H9 (cell line): ENCODE measurements around the gene VSTM4. TPM values are rescaled to one million over a fixed set of nuclear protein-coding genes. Genes with fewer than 3 reads are reported as not detected.

Experiments used
- DNase-seq: peaks from one replicate; pipeline ENCODE4 v3.0.0-alpha.2; 2017
- H2AFZ ChIP-seq: one replicate; pipeline ENCODE4 v1.6.1; 2013; ENCODE audit warnings: mild to moderate bottlenecking, low read length, control low read depth, moderate library complexity
- H2AK5ac ChIP-seq: 2 replicates; pipeline ENCODE4 v1.6.1; 2013; ENCODE audit warnings: low read length, control low read depth, mixed read lengths; ENCODE audit not compliant: insufficient read length
- H2BK120ac ChIP-seq: one replicate; pipeline ENCODE4 v1.6.1; 2013; ENCODE audit warnings: low read depth, mild to moderate bottlenecking, low read length, control low read depth, inconsistent platforms; ENCODE audit not compliant: poor library complexity, severe bottlenecking
- H2BK12ac ChIP-seq: 2 replicates; pipeline ENCODE4 v1.6.1; 2013; ENCODE audit warnings: low read length, control low read depth, mixed read lengths, low read depth; ENCODE audit not compliant: insufficient read length
- H2BK15ac ChIP-seq: 2 replicates; pipeline ENCODE4 v1.6.1; 2013; ENCODE audit warnings: low read depth, low read length, control low read depth
- H2BK20ac ChIP-seq: one replicate; pipeline ENCODE4 v1.6.1; 2013; ENCODE audit warnings: low read depth, mild to moderate bottlenecking, low read length, control low read depth, inconsistent platforms; ENCODE audit not compliant: poor library complexity, severe bottlenecking
- H2BK5ac ChIP-seq: 2 replicates; pipeline ENCODE4 v1.6.1; 2013; ENCODE audit warnings: low read length, control low read depth, mixed read lengths; ENCODE audit not compliant: insufficient read length
- H3K14ac ChIP-seq: 2 replicates; pipeline ENCODE4 v1.6.1; 2013; ENCODE audit warnings: low read length, control low read depth; ENCODE audit not compliant: insufficient read depth
- H3K18ac ChIP-seq: 2 replicates; pipeline ENCODE4 v1.6.1; 2013; ENCODE audit warnings: low read depth, mild to moderate bottlenecking, mixed read lengths, low read length, control low read depth; ENCODE audit not compliant: insufficient read length
- H3K23ac ChIP-seq: 2 replicates; pipeline ENCODE4 v1.6.1; 2013; ENCODE audit warnings: low read length, control low read depth, mixed read lengths, low read depth; ENCODE audit not compliant: insufficient read length
- H3K23me2 ChIP-seq: 2 replicates; pipeline ENCODE4 v1.6.1; 2013; ENCODE audit warnings: low read depth, mild to moderate bottlenecking, mixed read lengths, low read length, control low read depth; ENCODE audit not compliant: insufficient read length, poor library complexity, severe bottlenecking
- H3K27ac ChIP-seq: 2 replicates; pipeline ENCODE4 v1.5.1; 2013; ENCODE audit warnings: low read length, control low read depth, mixed read lengths, low read depth; ENCODE audit not compliant: insufficient read length
- H3K27me3 ChIP-seq: 2 replicates; pipeline ENCODE4 v1.6.1; 2013; ENCODE audit warnings: low read length, control low read depth, inconsistent platforms; ENCODE audit not compliant: insufficient read depth
- H3K4ac ChIP-seq: 2 replicates; pipeline ENCODE4 v1.6.1; 2013; ENCODE audit warnings: low read depth, mild to moderate bottlenecking, control low read depth, inconsistent platforms, low read length, moderate library complexity
- H3K4me1 ChIP-seq: 2 replicates; pipeline ENCODE4 v1.6.1; 2013; ENCODE audit warnings: low read length, control low read depth, inconsistent platforms; ENCODE audit not compliant: insufficient read depth
- H3K4me2 ChIP-seq: 2 replicates; pipeline ENCODE4 v1.6.1; 2013; ENCODE audit warnings: low read length, control low read depth, mixed read lengths; ENCODE audit not compliant: insufficient read length, insufficient read depth
- H3K56ac ChIP-seq: 2 replicates; pipeline ENCODE4 v1.6.1; 2013; ENCODE audit warnings: low read depth, mild to moderate bottlenecking, mixed read lengths, low read length, control low read depth; ENCODE audit not compliant: insufficient read length
- H3K79me1 ChIP-seq: 2 replicates; pipeline ENCODE4 v1.6.1; 2013; ENCODE audit warnings: low read depth, mild to moderate bottlenecking, moderate library complexity, low read length, control low read depth, inconsistent platforms; ENCODE audit not compliant: insufficient read depth, poor library complexity, severe bottlenecking
- H3K79me2 ChIP-seq: 2 replicates; pipeline ENCODE4 v1.6.1; 2013; ENCODE audit warnings: low read length, control low read depth, inconsistent platforms; ENCODE audit not compliant: insufficient read depth
- H3K9ac ChIP-seq: 2 replicates; pipeline ENCODE4 v1.6.1; 2013; ENCODE audit warnings: low read length, control low read depth, mixed read lengths; ENCODE audit not compliant: insufficient read length; ENCODE audit errors: extremely low read depth
- H3K9me3 ChIP-seq: one replicate; pipeline ENCODE4 v1.6.1; 2013; ENCODE audit warnings: low read depth, low read length, inconsistent platforms; ENCODE audit not compliant: control insufficient read depth
- H3T11ph ChIP-seq: one replicate; pipeline ENCODE4 v1.6.1; 2013; ENCODE audit warnings: mild to moderate bottlenecking, low read length, control low read depth, inconsistent platforms
- H4K20me1 ChIP-seq: one replicate; pipeline ENCODE4 v1.6.1; 2013; ENCODE audit not compliant: control insufficient read depth, insufficient read length, insufficient read depth
- H4K5ac ChIP-seq: 2 replicates; pipeline ENCODE4 v1.6.1; 2013; ENCODE audit warnings: low read depth, mild to moderate bottlenecking, mixed read lengths, low read length, control low read depth; ENCODE audit not compliant: insufficient read length
- H4K8ac ChIP-seq: replicated peaks from 2 replicates; pipeline ENCODE4 v1.6.1; 2013; ENCODE audit warnings: low read length, control low read depth, mixed read lengths, low read depth; ENCODE audit not compliant: insufficient read length
- H4K91ac ChIP-seq: 2 replicates; pipeline ENCODE4 v1.6.1; 2013; ENCODE audit warnings: low read depth, mild to moderate bottlenecking, moderate library complexity, mixed read lengths, low read length, control low read depth; ENCODE audit not compliant: insufficient read length
- H3K27ac Mint-ChIP-seq, 3 experiments: 2 replicates in 2 of 3; 3 replicates in 1 of 3; pipeline ENCODE4 v1.8.0; 2020 to 2021; ENCODE audit warnings: mixed read lengths in 3 of 3, mild to moderate bottlenecking in 1 of 3, moderate library complexity in 1 of 3
- H3K27me3 Mint-ChIP-seq: 2 replicates; pipeline ENCODE4 v1.8.0; 2021; ENCODE audit warnings: low read depth, mild to moderate bottlenecking, moderate library complexity, mixed read lengths
- H3K36me3 Mint-ChIP-seq, 3 experiments: 2 replicates in 2 of 3; 3 replicates in 1 of 3; pipeline ENCODE4 v1.8.0; 2020 to 2021; ENCODE audit warnings: low read depth in 3 of 3, mixed read lengths in 3 of 3; ENCODE audit not compliant: insufficient read depth in 1 of 3
- H3K4me1 Mint-ChIP-seq, 2 experiments: 2 replicates each; pipeline ENCODE4 v1.8.0; 2020; ENCODE audit warnings: mixed read lengths in 2 of 2
- H3K4me3 Mint-ChIP-seq, 2 experiments: 2 replicates in 1 of 2; 3 replicates in 1 of 2; pipeline ENCODE4 v1.8.0; 2020 to 2021; ENCODE audit warnings: mild to moderate bottlenecking in 2 of 2, mixed read lengths in 2 of 2, moderate library complexity in 1 of 2
- H3K9me3 Mint-ChIP-seq, 2 experiments: 2 replicates in 1 of 2; 3 replicates in 1 of 2; pipeline ENCODE4 v1.8.0; 2020; ENCODE audit warnings: mild to moderate bottlenecking in 2 of 2, mixed read lengths in 2 of 2, moderate library complexity in 1 of 2
- CTCF ChIP-seq: fragments of 200-600 bp; sonication (generic); conservative IDR thresholded peaks from 3 replicates; pipeline ENCODE4 v1.8.0; 2021; ENCODE audit warnings: antibody characterized with exemption, mild to moderate bottlenecking
- WGBS: extraction: QIAGEN DNeasy Blood & Tissue Kit; methylation state at CpG from one replicate; pipeline ENCODE4 v1.1.7; 2013; ENCODE audit warnings: missing lambda C conversion rate, low lambda C conversion rate, mixed read lengths; ENCODE audit not compliant: insufficient read length; ENCODE audit errors: extremely low coverage; 5-methylcytosine and 5-hydroxymethylcytosine counted together
- total RNA-seq: library from RNA; stranded (reverse); gene quantifications from 2 replicates; pipeline ENCODE4 v1.2.1, GENCODE V29; 2021

VSTM4 gene
- total RNA-seq, 1 experiment from 2014 or later, result 0.44 TPM

- H3K4me2 ChIP-seq, result no peak overlapping the region
- whole genome bisulfite sequencing, result no CpG with 5 or more reads among the region's 4 CpGs
- no peaks in the 10 kb centered on the region for H3K23me2 ChIP-seq
- H3T11ph ChIP-seq, result no peak overlapping the region
- no peak overlapping the region for H3K56ac ChIP-seq
- H3K4ac ChIP-seq, result no peak overlapping the region
- no peak overlapping the region for H2BK12ac ChIP-seq
- no peak overlapping the region for H3K14ac ChIP-seq
- H2AFZ ChIP-seq, result no peak overlapping the region
- H3K27me3 Mint-ChIP-seq, result peaks cover 4% of the 10 kb centered on the region
- H2AK5ac ChIP-seq, result no peak overlapping the region
- no peak overlapping the region for H3K18ac ChIP-seq
- no peaks in the 10 kb centered on the region for H3K27me3 ChIP-seq
- no peak for DNase-seq
- no peaks in the 10 kb centered on the region for H3K9me3 Mint-ChIP-seq
- H3K27ac ChIP-seq, result no peak overlapping the region
- no peak overlapping the region for H2BK15ac ChIP-seq
- no peak overlapping the region for H4K5ac ChIP-seq
- no peak overlapping the region for H2BK5ac ChIP-seq
- no peak overlapping the region for H4K91ac ChIP-seq
- no peak overlapping the region for H3K27ac Mint-ChIP-seq
- no peak overlapping the region for H2BK20ac ChIP-seq
- H3K4me3 Mint-ChIP-seq, result no peak overlapping the region
- no peak for TF ChIP-seq CTCF
- peaks cover 9 to 12% of the 10 kb centered on the region in 2 experiments for H3K4me1 Mint-ChIP-seq
- no peaks in the 10 kb centered on the region for H3K79me2 ChIP-seq
- no peaks in the 10 kb centered on the region for H3K9me3 ChIP-seq
- H3K9ac ChIP-seq, result no peak overlapping the region
- no peak overlapping the region for H2BK120ac ChIP-seq
- H3K79me1 ChIP-seq, result no peaks in the 10 kb centered on the region
- H3K23ac ChIP-seq, result no peak overlapping the region
- no peaks in the 10 kb centered on the region for H3K36me3 Mint-ChIP-seq
- no peak overlapping the region for H4K8ac ChIP-seq
- no peaks in the 10 kb centered on the region for H3K4me1 ChIP-seq
- H4K20me1 ChIP-seq, result no peaks in the 10 kb centered on the region
These were observed 105.0 kb downstream of the VSTM4 start for GRCh38 chr10:49010295-49010694.
